Heart right ventricle (tissue), 16 donors: ENCODE results near the gene SH3PXD2B. TPM values are rescaled to one million over a fixed set of nuclear protein-coding genes. Genes with fewer than 3 reads are reported as not detected.

Experiments
- ATAC-seq, 8 donors: fragments of 200-7000 bp; cut with Tn5 transposase; one replicate each; pipeline ENCODE4 v1.9.1; 2020; ENCODE audit warnings: mild to moderate bottlenecking in 8 of 8, moderate library complexity in 8 of 8, moderate number of reproducible peaks in 1 of 8
- DNase-seq, 2 donors: peaks; one replicate each; pipeline ENCODE4 v3.0.0-alpha.2; 2020
- H3K27ac ChIP-seq, 10 donors: fragments of 200-600 bp; sonication (generic) in 2 of 10; one replicate each; pipeline versions ENCODE4 v1.5.0 to v1.8.0; 2020 to 2022; ENCODE audit warnings: mild to moderate bottlenecking in 3 of 10
- H3K27me3 ChIP-seq, 7 donors: fragments of 200-600 bp; one replicate each; pipeline ENCODE4 v1.8.0; 2021 to 2022; ENCODE audit warnings: mild to moderate bottlenecking in 2 of 7
- H3K36me3 ChIP-seq, 9 donors: fragments of 200-600 bp; sonication (generic) in 1 of 9; one replicate each; pipeline versions ENCODE4 v1.5.0 to v1.8.0; 2020 to 2022; ENCODE audit warnings: mild to moderate bottlenecking in 2 of 9
- H3K4me1 ChIP-seq, 9 donors: fragments of 200-600 bp; sonication (generic) in 1 of 9; one replicate each; pipeline versions ENCODE4 v1.5.0 to v1.8.0; 2020 to 2022; ENCODE audit warnings: mild to moderate bottlenecking in 4 of 9
- H3K4me3 ChIP-seq, 10 donors: fragments of 200-600 bp; sonication (generic) in 2 of 10; one replicate each; pipeline versions ENCODE4 v1.5.0 to v1.8.0; 2020 to 2022; ENCODE audit warnings: mild to moderate bottlenecking in 7 of 10, moderate library complexity in 2 of 10
- H3K9me3 ChIP-seq, 11 donors: fragments of 200-600 bp in 10 of 11; sonication (generic) in 2 of 11; one replicate each; pipeline versions ENCODE4 v1.5.0 to v1.8.0; 2013 to 2022; ENCODE audit warnings: mild to moderate bottlenecking in 2 of 11, control low read depth in 1 of 11, moderate library complexity in 1 of 11
- WGBS, 2 donors: extraction: QIAGEN DNeasy Blood & Tissue Kit; methylation state at CpG; one replicate each; pipeline ENCODE4 v1.1.7; 2013; ENCODE audit warnings: inconsistent platforms in 1 of 2; 5-methylcytosine and 5-hydroxymethylcytosine counted together
- intact Hi-C, 10 donors: fragments of 100-400 bp; cut with DNase I; formaldehyde crosslinking; loops; one replicate each; pipeline versions ENCODE4 v1.11.1 to v1.14.2; 2022
- polyA plus RNA-seq, 2 donors: library from polyadenylated mRNA; stranded (reverse); fragments of 200-250 nt; gene quantifications; one replicate each; pipeline ENCODE4 v1.2.3, GENCODE V29; 2013
- total RNA-seq, 10 donors: library from RNA; stranded (reverse); fragmentation: NEBNext Ultra II Directional in 3 of 10; extraction: Animal tissue kit (Norgen Biotek cat#: 25700) in 3 of 10; gene quantifications; one replicate each; pipeline versions ENCODE4 v1.2.1 to v1.2.4, GENCODE V29; 2021 to 2023
- TF ChIP-seq, protein P1 (sequence below), 9 donors: fragments of 200-600 bp; sonication (generic) in 2 of 9; IDR thresholded peaks; one replicate each; pipeline versions ENCODE4 v1.5.0 to v1.8.0; 2021 to 2022; ENCODE audit warnings: antibody characterized with exemption in 9 of 9, mild to moderate bottlenecking in 5 of 9, moderate library complexity in 1 of 9
- donor health status: Arrhythmogenic right ventricular cardiomyopathy.
- donor health status: ischemic (EF 13 %, LVEDD 7.1; RV severe dilation, severe dysfunction).
- donor health status: healthy with polysubstance abuse.
- donor health status: DM: no; HTN: yes; CAD: no.
- donor health status: DM: no; HTN: no; CAD: no.
- donor health status: ischemic (EF 25% LVEDD 6.9; RV normal size, moderate dysfunction).
- donor health status: ischemic (EF 25% LVEDD 5.7; RV mildly dilated, moderate dysfunction).
- donor health status: healthy.
- donor health status: DM: yes; HTN: yes; CAD: no.
- donor health status: Ischemic cardiomyopathy.
- donor health status: ischemic (EF 35%, LVEDD 5.7; RV mildly dilated, moderate dysfunction).
- donor health status: nonischemic (EF 11% LVEDD 7.7; RV severe dilation, severe dysfunction).
- donor health status: DM: yes; HTN: yes; CAD: no.
- donor health status: PGD.
- donor health status: ischemic (EF 29% LVEDD 5.4; RV normal size, mild dysfunction).
- donor health status: nonischemic (EF 23%, LVEDD 6.1; RV moderate dilation, normal function).

SH3PXD2B gene
- total and polyA plus RNA-seq, 12 donors: 1.8 to 12.5 (median 5.5) TPM

- Histone ChIP-seq H3K4me1 (peaks cover 0 to 37% (median 7%) of the 10 kb centered on the region in 9 donors), H3K27ac (no peak overlapping the region), H3K36me3 (no peaks in the 10 kb centered on the region), H3K27me3 (no peaks in the 10 kb centered on the region), H3K9me3 (peaks cover 0 to 26% (median 6%) of the 10 kb centered on the region in 11 donors), H3K4me3 (no peak overlapping the region)
- intact Hi-C loops: loop anchor here in 6 of 10 donors (5.0 to 10.0 kb wide), 3 partner anchors 234 to 482 kb away; no protein-coding TSS in a partner anchor
- 91 to 97% methylated on average over 9 of the region's 9 CpGs for WGBS, 2 donors
- ATAC-seq (peak in 1 of 8 donors; percentile 42), DNase-seq (no peak)
- TF ChIP-seq, protein P1, sequence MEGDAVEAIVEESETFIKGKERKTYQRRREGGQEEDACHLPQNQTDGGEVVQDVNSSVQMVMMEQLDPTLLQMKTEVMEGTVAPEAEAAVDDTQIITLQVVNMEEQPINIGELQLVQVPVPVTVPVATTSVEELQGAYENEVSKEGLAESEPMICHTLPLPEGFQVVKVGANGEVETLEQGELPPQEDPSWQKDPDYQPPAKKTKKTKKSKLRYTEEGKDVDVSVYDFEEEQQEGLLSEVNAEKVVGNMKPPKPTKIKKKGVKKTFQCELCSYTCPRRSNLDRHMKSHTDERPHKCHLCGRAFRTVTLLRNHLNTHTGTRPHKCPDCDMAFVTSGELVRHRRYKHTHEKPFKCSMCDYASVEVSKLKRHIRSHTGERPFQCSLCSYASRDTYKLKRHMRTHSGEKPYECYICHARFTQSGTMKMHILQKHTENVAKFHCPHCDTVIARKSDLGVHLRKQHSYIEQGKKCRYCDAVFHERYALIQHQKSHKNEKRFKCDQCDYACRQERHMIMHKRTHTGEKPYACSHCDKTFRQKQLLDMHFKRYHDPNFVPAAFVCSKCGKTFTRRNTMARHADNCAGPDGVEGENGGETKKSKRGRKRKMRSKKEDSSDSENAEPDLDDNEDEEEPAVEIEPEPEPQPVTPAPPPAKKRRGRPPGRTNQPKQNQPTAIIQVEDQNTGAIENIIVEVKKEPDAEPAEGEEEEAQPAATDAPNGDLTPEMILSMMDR (IDR thresholded peaks at IDR 0.05): no peak
Measured at GRCh38 chr5:172463031-172463430, 8.7 kb upstream of the SH3PXD2B start.

DNA sequence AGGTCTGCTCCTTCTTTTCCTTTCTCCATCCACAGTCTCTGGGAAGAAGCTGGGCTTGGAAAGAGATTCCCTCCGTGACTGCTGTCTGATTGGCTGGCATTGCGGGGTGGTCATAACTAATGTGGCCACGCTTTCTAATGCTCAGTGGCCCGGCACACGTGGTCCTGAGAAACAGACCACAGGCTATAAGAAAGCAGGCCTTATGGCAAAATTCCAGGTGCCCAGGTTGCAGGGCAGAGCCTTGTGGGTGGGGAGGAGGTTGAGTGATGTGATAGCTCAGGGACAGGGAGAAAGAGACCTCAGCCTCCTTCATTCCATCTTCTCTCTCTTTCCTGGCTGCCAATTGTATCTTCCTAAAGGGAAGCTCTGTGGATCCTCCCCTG, 5.4 kb upstream of the SH3PXD2B start:
- intact Hi-C loops: loop anchor here in 6 of 10 donors (5.0 to 10.0 kb wide), 4 partner anchors 175 to 485 kb away; partner anchors contain the start of gene UBTD2 (in 1 of the 6)
- peaks cover 4 to 53% (median 19%) of the 10 kb centered on the region in 9 donors for H3K4me1 ChIP-seq
- TF ChIP-seq, protein P1 (IDR thresholded peaks at IDR 0.05): no peak
- ATAC-seq (no peak), DNase-seq (no peak)
- no peak overlapping the region for H3K27ac ChIP-seq
- H3K9me3 ChIP-seq: peaks cover 0 to 17% (median 6%) of the 10 kb centered on the region in 11 donors
- no peak overlapping the region for H3K4me3 ChIP-seq
- H3K36me3 ChIP-seq: no peaks in the 10 kb centered on the region
- peaks cover 0 to 7% (median 0%) of the 10 kb centered on the region in 7 donors for H3K27me3 ChIP-seq
- 96 to 97% methylated on average over 5 of the region's 5 CpGs for WGBS, 2 donors

DNA sequence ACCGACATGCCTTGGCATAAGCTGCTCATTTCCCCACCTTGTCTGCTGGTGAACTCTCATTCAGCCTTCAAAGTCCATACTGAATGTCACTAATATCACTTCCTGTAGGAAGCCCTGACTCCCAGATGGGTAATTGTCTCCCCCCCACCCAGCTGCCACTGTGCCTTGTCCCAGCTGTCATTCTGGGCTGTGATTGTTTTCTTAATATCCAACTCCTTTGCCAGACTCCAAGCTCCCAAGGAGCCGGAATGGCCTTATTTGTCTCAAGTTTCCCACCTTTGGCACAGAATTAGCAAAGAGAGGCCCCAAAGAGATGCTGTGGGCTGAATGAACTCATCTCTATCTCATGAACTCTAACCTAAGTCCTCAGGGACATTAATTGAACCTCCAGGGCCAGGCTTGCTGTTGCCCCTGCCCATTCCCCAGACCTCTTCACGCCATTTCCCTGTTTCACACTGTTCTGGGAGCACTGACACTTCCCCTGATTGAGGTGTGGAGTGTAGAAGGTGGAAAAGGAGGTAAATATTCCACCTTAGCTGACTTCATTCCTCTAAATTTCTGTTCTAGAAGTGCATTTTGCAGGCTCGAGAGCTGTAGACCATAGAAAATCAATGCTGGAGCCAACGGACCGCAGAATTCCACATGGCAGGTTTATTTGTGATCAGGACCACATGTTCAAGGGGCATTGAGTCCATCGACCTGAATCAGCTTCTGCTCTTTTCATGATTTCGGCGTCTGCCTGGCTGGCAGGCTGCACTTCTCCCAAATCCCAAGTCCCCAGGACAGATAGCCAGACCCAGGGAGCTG, 4.9 kb upstream of the SH3PXD2B start:
- no peak for ATAC-seq
- DNase-seq: no peak
- Histone ChIP-seq H3K4me1 (peaks cover 4 to 55% (median 21%) of the 10 kb centered on the region in 9 donors), H3K9me3 (peaks cover 0 to 11% (median 4%) of the 10 kb centered on the region in 11 donors), H3K27ac (no peak overlapping the region), H3K27me3 (peaks cover 0 to 8% (median 0%) of the 10 kb centered on the region in 7 donors), H3K4me3 (no peak overlapping the region), H3K36me3 (no peaks in the 10 kb centered on the region)
- intact Hi-C loops: loop anchor here in 1 of 10 donors (10.0 kb wide), 1 partner anchor 174 kb away; the partner anchor contains the start of gene UBTD2
- WGBS, 2 donors: 73 to 84% methylated on average over 9 of the region's 9 CpGs
- TF ChIP-seq, protein P1 (IDR thresholded peaks at IDR 0.05): no peak

GRCh38 chr5:172456076-172456722, 1.9 kb upstream of the SH3PXD2B start:
- Histone ChIP-seq H3K4me3 (no peak overlapping the region), H3K36me3 (no peaks in the 10 kb centered on the region), H3K9me3 (no peaks in the 10 kb centered on the region), H3K27me3 (peaks cover 0 to 25% (median 0%) of the 10 kb centered on the region in 7 donors), H3K4me1 (peaks cover 6 to 67% (median 44%) of the 10 kb centered on the region in 9 donors), H3K27ac (peak overlapping the region in 2 of 10 donors; percentile 33 to 79)
- DNase-seq (no peak), ATAC-seq (no peak)
- intact Hi-C loops: loop anchor here in 1 of 10 donors (10.0 kb wide), 1 partner anchor 171 kb away; the partner anchor contains the start of gene UBTD2
- TF ChIP-seq, protein P1 (IDR thresholded peaks at IDR 0.05): no peak
- WGBS, 2 donors: 80% methylated on average over 10 of the region's 10 CpGs
